ENCODE measurements around the gene STUB1.

DNA sequence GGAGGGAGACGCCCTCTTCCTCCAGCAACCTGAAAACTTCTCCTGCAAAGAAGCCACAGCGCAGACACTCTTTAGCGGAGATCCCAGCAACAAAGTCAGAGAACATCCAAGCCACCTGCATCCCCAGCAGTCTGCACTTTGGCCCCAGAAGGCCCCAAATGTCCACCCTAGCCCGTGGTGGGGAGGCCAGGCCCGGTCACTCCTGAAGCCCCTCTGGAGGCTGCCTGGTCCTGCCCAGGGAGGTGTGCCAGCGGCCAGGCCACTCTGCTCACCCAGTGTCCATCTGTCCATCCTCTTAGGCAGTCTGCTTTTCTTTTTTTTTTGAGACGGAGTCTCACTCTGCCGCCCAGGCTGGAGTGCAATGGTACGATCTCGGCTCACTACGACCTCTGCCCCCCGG lies 52.1 kb downstream of the STUB1 start:
- TF ChIP-seq POLR2AphosphoS5 (IDR thresholded peaks at IDR 0.05) = no peak
- TF ChIP-seq CTCF (IDR thresholded peaks at IDR 0.05) = no peak
